Amygdala (tissue), 56 donors: ENCODE results near the gene ZNF652.
"Not testable (repeated sequence)": the region's sequence is repeated elsewhere in the genome, so short reads cannot be mapped to it uniquely, and the experiment has no call there.

Source experiments
- DNase-seq, 56 donors: peaks; one replicate each; lab custom pipeline; 2025; lab: John Stamatoyannopoulos, UW

Gene ZNF652

GRCh38 chr17:49318435-49318965 lies 43.5 kb downstream of the ZNF652 start:
- DNase-seq: no peak

GRCh38 chr17:49316889-49317675 lies 45.0 kb downstream of the ZNF652 start:
- DNase-seq: peak in 1 of 56 donors; percentile 1

GRCh38 chr17:49316258-49316570 lies 45.8 kb downstream of the ZNF652 start:
- DNase-seq: no peak

GRCh38 chr17:49315551-49316257 lies 46.3 kb downstream of the ZNF652 start:
- peak in 52 of 56 donors; percentile 1 to 89 (median 50) for DNase-seq

GRCh38 chr17:49312722-49313121 lies 49.3 kb downstream of the ZNF652 start:
- DNase-seq: no peak

GRCh38 chr17:49299996-49300395 lies 62.1 kb downstream of the ZNF652 start:
- DNase-seq: no peak

GRCh38 chr17:49298371-49298976 lies 63.6 kb downstream of the ZNF652 start:
- DNase-seq: no peak

- DNase-seq: no peak
Observed at GRCh38 chr17:49297141-49297540, 64.9 kb downstream of the ZNF652 start.

GRCh38 chr17:49294122-49294521 lies 67.9 kb downstream of the ZNF652 start:
- no peak for DNase-seq

- no peak for DNase-seq
Observed at GRCh38 chr17:49292901-49293300, 69.1 kb downstream of the ZNF652 start.

GRCh38 chr17:49291929-49292328 lies 70.1 kb downstream of the ZNF652 start:
- DNase-seq: no peak

GRCh38 chr17:49290690-49291359 lies 71.2 kb downstream of the ZNF652 start:
- peak in 1 of 56 donors; percentile 28 for DNase-seq

- no peak for DNase-seq
Observed at GRCh38 chr17:49288388-49288787, 73.7 kb downstream of the ZNF652 start.

GRCh38 chr17:49287481-49287880 lies 74.6 kb downstream of the ZNF652 start:
- DNase-seq: no peak

GRCh38 chr17:49286261-49286973 lies 75.6 kb downstream of the ZNF652 start:
- not testable (repeated sequence) for DNase-seq

GRCh38 chr17:49285716-49286115 lies 76.3 kb downstream of the ZNF652 start:
- no peak for DNase-seq

GRCh38 chr17:49280918-49281317 lies 81.1 kb downstream of the ZNF652 start:
- DNase-seq: no peak

GRCh38 chr17:49280061-49280460 lies 82.0 kb downstream of the ZNF652 start:
- no peak for DNase-seq

GRCh38 chr17:49279263-49280015 lies 82.6 kb downstream of the ZNF652 start:
- not testable (repeated sequence) for DNase-seq
